Measurements from ENCODE around the gene HEPACAM2.

HEPACAM2 gene

GRCh38 chr7:93175219-93175618, 51.0 kb downstream of the HEPACAM2 start:
- no peak for DNase-seq (ENCODE audit: low read depth in 2 of 2)
- TF ChIP-seq CTCF (IDR thresholded peaks at IDR 0.05; ENCODE audit: low read depth, low read length) = peak; percentile 9
- H3K4me3 ChIP-seq (replicated peaks in 1 of 2; ENCODE audit: low read depth in 2 of 2, low read length in 2 of 2) = no peak overlapping the region

DNA sequence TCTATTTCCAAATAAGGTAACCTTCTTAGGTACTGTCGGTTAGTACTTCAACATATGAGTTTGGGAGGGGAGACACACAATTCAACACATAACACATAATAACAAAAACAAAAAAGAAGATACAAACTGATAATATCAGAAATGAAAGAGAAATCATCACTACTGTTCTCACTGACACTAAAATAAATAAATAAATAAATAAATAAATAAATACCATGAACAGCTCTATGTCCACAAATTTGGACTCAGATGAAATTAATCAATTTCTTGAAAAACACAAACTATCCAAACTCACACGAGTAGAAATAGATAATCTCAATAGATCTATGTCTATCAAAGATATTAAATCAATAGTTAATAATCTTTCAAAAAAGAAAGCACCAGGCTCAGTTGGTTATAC, 53.6 kb downstream of the HEPACAM2 start:
- DNase-seq (ENCODE audit: low read depth in 2 of 2) = no peak
- no peak for TF ChIP-seq CTCF (IDR thresholded peaks at IDR 0.05; ENCODE audit: low read depth, low read length)

DNA sequence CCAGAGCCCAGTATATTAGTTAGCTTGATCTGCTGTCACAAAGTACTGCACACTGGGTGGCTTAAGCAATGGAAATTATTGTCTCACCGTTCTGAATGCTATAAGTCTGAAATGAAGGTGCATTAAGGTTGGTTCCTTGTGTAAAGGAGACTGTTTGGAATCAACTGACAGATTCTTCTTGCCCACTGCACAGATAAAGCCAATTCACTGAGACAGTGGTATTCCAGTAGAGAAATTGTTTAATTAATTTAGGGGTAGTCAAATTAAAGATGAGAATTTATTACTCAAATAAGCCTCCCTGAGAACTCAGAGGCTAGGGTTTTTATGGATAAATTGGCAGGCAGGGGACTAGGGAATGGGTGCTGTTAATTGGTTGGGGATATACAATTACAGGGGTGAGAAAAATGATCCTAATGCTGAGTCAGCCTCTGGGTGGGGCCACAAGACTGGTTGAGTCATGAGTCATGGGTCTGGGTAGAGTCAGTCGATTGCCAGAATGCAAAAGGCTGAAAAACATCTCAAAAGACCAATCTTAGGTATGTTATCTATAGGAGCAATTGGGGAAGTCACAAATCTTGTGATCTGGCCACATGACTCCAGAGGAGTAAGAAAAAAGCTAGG, 54.6 kb downstream of the HEPACAM2 start:
- DNase-seq (ENCODE audit: low read depth in 2 of 2) = peak in 1 of 2 donors; percentile 52
- H3K4me3 ChIP-seq (replicated peaks in 1 of 2; ENCODE audit: low read depth in 2 of 2, low read length in 2 of 2) = no peak overlapping the region
- TF ChIP-seq CTCF (IDR thresholded peaks at IDR 0.05; ENCODE audit: low read depth, low read length) = no peak

More for the DNA sequence above, 53.6 kb downstream of the HEPACAM2 start:
- H3K4me3 ChIP-seq (replicated peaks in 1 of 2; ENCODE audit: low read depth in 2 of 2, low read length in 2 of 2) = no peak overlapping the region

DNA sequence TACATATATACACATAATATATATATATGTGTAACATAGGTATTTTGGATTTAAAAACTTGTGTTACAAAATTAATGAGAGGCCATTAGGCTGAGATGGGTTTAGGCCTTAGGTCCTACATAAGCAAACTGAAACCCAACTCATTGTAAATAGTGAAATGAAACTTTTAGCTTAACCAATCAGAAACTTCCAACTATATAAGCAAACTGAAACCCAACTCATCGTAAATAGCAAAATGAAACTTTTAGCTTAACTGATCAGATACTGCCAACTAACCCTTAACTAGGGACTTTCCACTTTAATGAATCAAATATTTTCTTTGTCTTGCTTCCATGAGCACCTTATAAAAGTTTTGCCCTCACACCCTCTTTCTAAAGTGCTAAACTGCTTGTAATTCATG, 60.8 kb downstream of the HEPACAM2 start:
- no peak for DNase-seq (ENCODE audit: low read depth in 2 of 2)
- no peak overlapping the region for H3K4me3 ChIP-seq (replicated peaks in 1 of 2; ENCODE audit: low read depth in 2 of 2, low read length in 2 of 2)
- no peak for TF ChIP-seq CTCF (IDR thresholded peaks at IDR 0.05; ENCODE audit: low read depth, low read length)

DNA sequence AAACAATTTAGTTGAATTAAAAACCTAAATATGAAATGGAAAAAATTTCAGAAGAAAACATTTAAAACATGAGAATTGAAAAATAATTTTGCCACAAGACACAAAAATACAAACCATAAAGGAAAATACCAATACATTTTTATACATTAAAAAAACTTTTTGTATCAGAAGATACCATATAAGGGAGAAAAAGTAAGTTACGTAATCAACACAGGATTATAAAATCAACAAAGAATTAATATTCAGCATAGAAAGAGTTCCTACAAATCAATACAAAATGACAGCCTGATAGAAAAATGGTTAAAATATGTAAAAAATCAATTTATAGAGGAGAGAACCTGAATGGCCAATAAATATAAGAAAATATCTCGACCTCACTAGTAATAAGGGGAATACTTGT, 61.5 kb downstream of the HEPACAM2 start:
- no peak overlapping the region for H3K4me3 ChIP-seq (replicated peaks in 1 of 2; ENCODE audit: low read depth in 2 of 2, low read length in 2 of 2)
- TF ChIP-seq CTCF (IDR thresholded peaks at IDR 0.05; ENCODE audit: low read depth, low read length) = no peak
- no peak for DNase-seq (ENCODE audit: low read depth in 2 of 2)

GRCh38 chr7:93161181-93161762, 65.0 kb downstream of the HEPACAM2 start:
- no peak overlapping the region for H3K4me3 ChIP-seq (replicated peaks in 1 of 2; ENCODE audit: low read depth in 2 of 2, low read length in 2 of 2)
- TF ChIP-seq CTCF (IDR thresholded peaks at IDR 0.05; ENCODE audit: low read depth, low read length) = no peak
- no peak for DNase-seq (ENCODE audit: low read depth in 2 of 2)

- DNase-seq (ENCODE audit: low read depth in 2 of 2) = no peak
- no peak for TF ChIP-seq CTCF (IDR thresholded peaks at IDR 0.05; ENCODE audit: low read depth, low read length)
- H3K4me3 ChIP-seq (replicated peaks in 1 of 2; ENCODE audit: low read depth in 2 of 2, low read length in 2 of 2) = no peak overlapping the region
Measured at GRCh38 chr7:93160410-93160809, 65.9 kb downstream of the HEPACAM2 start.

Data from cardiac fibroblast (primary cell).